HAP-1 (cell line): ENCODE results near the gene FMO2.

Experiments used
- DNase-seq, 2 experiments: peaks; one replicate each; pipeline ENCODE4 v3.0.0-alpha.2; 2016 to 2020; ENCODE audit warnings: low spot score in 2 of 2
- H3K27me3 ChIP-seq: fragments of 250-450 bp; sonication (Bioruptor Pico); 2 replicates; pipeline ENCODE4 v1.5.1; 2020; ENCODE audit warnings: low read depth, mild to moderate bottlenecking, moderate library complexity
- H3K36me3 ChIP-seq: fragments of 250-450 bp; sonication (Bioruptor Pico); replicated peaks from 2 replicates; pipeline ENCODE4 v1.5.1; 2020; ENCODE audit warnings: mild to moderate bottlenecking
- H3K4me1 ChIP-seq: fragments of 250-450 bp; sonication (Bioruptor Pico); 2 replicates; pipeline ENCODE4 v1.5.1; 2020; ENCODE audit warnings: mild to moderate bottlenecking
- H3K4me3 ChIP-seq: fragments of 250-450 bp; sonication (Bioruptor Pico); 2 replicates; pipeline ENCODE4 v1.5.1; 2020; ENCODE audit warnings: mild to moderate bottlenecking, moderate library complexity
- H3K9me3 ChIP-seq: fragments of 250-450 bp; sonication (Bioruptor Pico); 2 replicates; pipeline ENCODE4 v1.5.1; 2020; ENCODE audit warnings: mild to moderate bottlenecking, moderate library complexity
- in situ Hi-C: fragments of 300-500 bp; cut with MboI; formaldehyde crosslinking; loops from 3 replicates; pipeline ENCODE4 v1.14.3; 2020; ENCODE audit warnings: low sequenced_read_pairs, inconsistent platforms, mixed read lengths

Gene FMO2

GRCh38 chr1:171191992-171192391 is 6.9 kb downstream of the FMO2 start:
- Histone ChIP-seq H3K36me3 (no peaks in the 10 kb centered on the region), H3K9me3 (no peaks in the 10 kb centered on the region), H3K4me1 (no peaks in the 10 kb centered on the region), H3K4me3 (no peak overlapping the region), H3K27me3 (no peaks in the 10 kb centered on the region)
- in situ Hi-C loops, result no loop called here
- no peak for DNase-seq

GRCh38 chr1:171195767-171196166 is 10.7 kb downstream of the FMO2 start:
- DNase-seq, result no peak
- H3K9me3 ChIP-seq, result no peaks in the 10 kb centered on the region
- no peaks in the 10 kb centered on the region for H3K27me3 ChIP-seq
- H3K4me1 ChIP-seq, result no peaks in the 10 kb centered on the region
- in situ Hi-C loops, result no loop called here
- H3K4me3 ChIP-seq, result no peak overlapping the region
- no peaks in the 10 kb centered on the region for H3K36me3 ChIP-seq

DNA sequence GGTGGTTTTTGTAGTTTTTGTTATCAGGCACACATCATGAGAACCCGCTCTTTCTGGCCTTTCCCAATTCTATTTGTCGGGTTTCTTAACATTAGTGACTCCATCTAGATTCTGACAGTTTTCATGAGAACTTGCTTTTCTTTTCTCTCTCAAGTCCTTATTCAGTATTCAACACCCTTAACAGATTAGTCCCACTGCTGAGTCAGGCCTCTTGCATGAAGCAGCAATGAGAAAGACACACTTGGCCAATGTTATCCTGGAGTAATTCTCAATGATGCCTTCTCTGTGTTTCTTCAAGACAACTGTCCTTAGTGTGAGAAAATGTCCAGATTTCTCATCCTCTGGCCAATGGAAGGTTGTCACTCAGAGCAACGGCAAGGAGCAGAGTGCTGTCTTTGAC is 11.3 kb downstream of the FMO2 start:
- H3K36me3 ChIP-seq, result no peaks in the 10 kb centered on the region
- in situ Hi-C loops, result no loop called here
- H3K4me1 ChIP-seq, result no peaks in the 10 kb centered on the region
- H3K9me3 ChIP-seq, result no peaks in the 10 kb centered on the region
- DNase-seq, result no peak
- H3K4me3 ChIP-seq, result no peak overlapping the region
- H3K27me3 ChIP-seq, result no peaks in the 10 kb centered on the region

GRCh38 chr1:171198081-171198480 is 13.0 kb downstream of the FMO2 start:
- Histone ChIP-seq H3K4me3 (no peak overlapping the region), H3K9me3 (no peaks in the 10 kb centered on the region), H3K4me1 (no peaks in the 10 kb centered on the region), H3K27me3 (no peaks in the 10 kb centered on the region), H3K36me3 (no peaks in the 10 kb centered on the region)
- in situ Hi-C loops, result no loop called here
- no peak for DNase-seq

DNA sequence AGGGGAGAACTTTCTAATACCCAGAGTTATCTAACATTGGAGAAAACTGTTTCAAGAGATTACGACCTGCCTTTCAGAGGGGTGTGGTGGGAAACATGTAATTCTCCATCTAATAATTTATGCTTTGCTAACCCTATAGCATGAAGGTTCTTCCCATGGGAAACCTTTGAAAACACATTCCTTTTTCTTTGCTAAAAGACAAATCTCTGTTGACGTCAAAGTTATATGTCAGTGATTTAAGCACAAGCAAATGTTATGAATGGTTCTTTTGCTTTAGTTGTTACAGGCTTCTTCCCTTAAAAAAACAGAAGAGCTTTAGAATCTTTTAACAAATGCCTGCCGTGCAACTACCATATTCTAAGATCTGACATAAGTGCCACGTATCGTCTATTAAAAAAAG is 19.2 kb downstream of the FMO2 start:
- no peak for DNase-seq
- H3K9me3 ChIP-seq, result no peaks in the 10 kb centered on the region
- H3K4me1 ChIP-seq, result no peaks in the 10 kb centered on the region
- H3K27me3 ChIP-seq, result 0 out of 2 replicates have a peak, but pooled peaks cover 5% of the 10 kb centered on the region
- H3K36me3 ChIP-seq, result no peaks in the 10 kb centered on the region
- in situ Hi-C loops, result no loop called here
- no peak overlapping the region for H3K4me3 ChIP-seq

DNA sequence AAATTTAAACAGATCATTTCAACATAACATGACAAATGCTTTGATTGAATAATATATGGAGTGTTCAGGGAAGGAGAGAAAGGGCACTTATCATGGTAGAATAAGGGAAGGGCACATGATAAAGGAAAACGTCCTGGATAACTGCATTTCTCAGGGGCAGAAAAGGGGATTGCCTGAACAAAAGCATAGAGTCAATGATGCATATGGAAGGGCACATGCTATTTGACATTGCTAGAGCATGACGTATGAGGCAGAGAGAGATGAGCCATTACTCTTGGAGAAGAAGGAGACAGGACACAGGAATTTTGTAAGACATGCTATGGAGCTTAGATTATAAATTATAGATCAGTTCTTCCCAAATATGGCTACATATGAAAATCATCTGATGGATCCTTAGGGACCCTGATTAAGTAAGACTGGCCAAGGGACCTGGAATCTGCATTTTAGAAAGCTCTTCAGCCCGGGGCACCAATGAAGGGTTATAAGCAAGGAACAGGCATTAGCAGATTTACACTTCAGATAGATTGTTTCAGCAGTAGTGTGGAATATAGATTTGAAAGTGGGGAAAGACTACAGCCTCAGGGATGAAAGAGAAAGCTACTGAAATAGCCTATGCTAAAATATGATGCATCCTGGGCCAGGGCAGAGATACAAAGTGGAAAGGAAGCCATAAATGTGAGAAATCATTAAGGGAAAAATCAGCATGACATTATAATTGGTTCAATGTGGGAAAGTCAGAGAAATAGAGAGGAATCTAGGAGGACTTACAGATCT is 21.3 kb downstream of the FMO2 start:
- Histone ChIP-seq H3K4me3 (no peak overlapping the region), H3K27me3 (0 out of 2 replicates have a peak, but pooled peaks cover 5% of the 10 kb centered on the region), H3K36me3 (no peaks in the 10 kb centered on the region), H3K9me3 (no peaks in the 10 kb centered on the region), H3K4me1 (peaks cover 13% of the 10 kb centered on the region)
- DNase-seq, result no peak
- in situ Hi-C loops, result no loop called here

GRCh38 chr1:171206978-171207355 is 21.9 kb downstream of the FMO2 start:
- Histone ChIP-seq H3K4me3 (no peak overlapping the region), H3K36me3 (no peaks in the 10 kb centered on the region), H3K27me3 (0 out of 2 replicates have a peak, but pooled peaks cover 5% of the 10 kb centered on the region), H3K4me1 (peaks cover 14% of the 10 kb centered on the region), H3K9me3 (no peaks in the 10 kb centered on the region)
- DNase-seq, result no peak
- in situ Hi-C loops, result no loop called here

GRCh38 chr1:171207377-171207776 is 22.3 kb downstream of the FMO2 start:
- 0 out of 2 replicates have a peak, but pooled peaks cover 5% of the 10 kb centered on the region for H3K27me3 ChIP-seq
- no peaks in the 10 kb centered on the region for H3K36me3 ChIP-seq
- peaks cover 14% of the 10 kb centered on the region for H3K4me1 ChIP-seq
- DNase-seq, result no peak
- no peaks in the 10 kb centered on the region for H3K9me3 ChIP-seq
- no peak overlapping the region for H3K4me3 ChIP-seq
- in situ Hi-C loops, result no loop called here

- peak; percentile 26 to 85 for DNase-seq
- in situ Hi-C loops, result no loop called here
- Histone ChIP-seq H3K4me1 (peaks cover 14% of the 10 kb centered on the region), H3K36me3 (no peaks in the 10 kb centered on the region), H3K4me3 (no peak overlapping the region), H3K9me3 (no peaks in the 10 kb centered on the region), H3K27me3 (no peaks in the 10 kb centered on the region)
Measured at GRCh38 chr1:171210355-171210754, 25.3 kb downstream of the FMO2 start.

- Histone ChIP-seq H3K9me3 (no peaks in the 10 kb centered on the region), H3K36me3 (no peaks in the 10 kb centered on the region), H3K4me3 (no peak overlapping the region), H3K27me3 (no peaks in the 10 kb centered on the region), H3K4me1 (peaks cover 14% of the 10 kb centered on the region)
- DNase-seq, result peak; percentile 13 to 31
- in situ Hi-C loops, result no loop called here
Measured at GRCh38 chr1:171212607-171213351, 27.7 kb downstream of the FMO2 start.

GRCh38 chr1:171213559-171214454 is 28.7 kb downstream of the FMO2 start:
- in situ Hi-C loops, result no loop called here
- DNase-seq, result no peak
- Histone ChIP-seq H3K4me3 (no peak overlapping the region), H3K27me3 (no peaks in the 10 kb centered on the region), H3K36me3 (no peaks in the 10 kb centered on the region), H3K9me3 (no peaks in the 10 kb centered on the region), H3K4me1 (peaks cover 14% of the 10 kb centered on the region)

- Histone ChIP-seq H3K9me3 (no peaks in the 10 kb centered on the region), H3K36me3 (no peaks in the 10 kb centered on the region), H3K4me3 (no peak overlapping the region), H3K27me3 (no peaks in the 10 kb centered on the region), H3K4me1 (peaks cover 3% of the 10 kb centered on the region)
- no peak for DNase-seq
- in situ Hi-C loops, result no loop called here
Measured at GRCh38 chr1:171217658-171218443, 32.8 kb downstream of the FMO2 start.

DNA sequence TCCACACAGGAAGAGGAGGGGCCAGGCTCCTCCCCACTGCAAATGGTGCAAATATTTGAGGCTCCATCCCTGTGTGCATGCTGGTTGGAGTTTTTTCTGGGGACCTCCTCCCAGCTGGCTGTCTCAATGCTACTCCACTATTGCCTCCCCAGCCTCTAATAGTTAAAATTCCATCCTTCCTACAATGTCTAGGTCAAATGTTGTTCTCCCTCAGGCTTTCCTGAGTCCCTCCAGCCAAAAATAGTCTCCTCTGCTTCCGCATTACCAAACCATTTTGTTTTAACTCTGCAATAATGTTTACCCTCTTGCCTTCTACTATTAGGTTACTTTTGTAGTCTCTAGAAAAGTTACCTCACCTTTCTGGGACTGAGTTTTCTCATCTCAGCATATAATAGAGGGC is 33.6 kb downstream of the FMO2 start:
- in situ Hi-C loops, result no loop called here
- Histone ChIP-seq H3K9me3 (no peaks in the 10 kb centered on the region), H3K36me3 (no peaks in the 10 kb centered on the region), H3K27me3 (no peaks in the 10 kb centered on the region), H3K4me3 (no peak overlapping the region), H3K4me1 (peaks cover 3% of the 10 kb centered on the region)
- DNase-seq, result no peak
